Activated T-helper 1 cell treated with anti-CD3 and anti-CD28 coated beads, Interleukin-12 subunit alpha, Interleukin-12 subunit beta, Interleukin-2, Interleukin-4 antibody, amounts not matched to agents 30 ng/mL and 10 ng/mL and 1 ng/mL, durations not matched to agents 14 hours and 24 hours and 36 hours (primary cell): ENCODE data around the gene ZNRF3. TPM values are rescaled to one million over a fixed set of nuclear protein-coding genes. Genes with fewer than 3 reads are reported as not detected.

Source experiments
- DNase-seq: peaks from one replicate; pipeline ENCODE4 v3.0.0; 2021; ENCODE audit warnings: low spot score
- H3K27ac Mint-ChIP-seq: one replicate; pipeline ENCODE4 v1.8.0; 2021; ENCODE audit warnings: mild to moderate bottlenecking, mixed read lengths
- H3K27me3 Mint-ChIP-seq: one replicate; pipeline ENCODE4 v1.8.0; 2022; ENCODE audit warnings: mild to moderate bottlenecking, moderate library complexity, mixed read lengths; ENCODE audit not compliant: insufficient read depth
- H3K36me3 Mint-ChIP-seq: one replicate; pipeline ENCODE4 v1.8.0; 2021; ENCODE audit warnings: low read depth, mixed read lengths
- H3K4me1 Mint-ChIP-seq: one replicate; pipeline ENCODE4 v1.8.0; 2021; ENCODE audit warnings: low read depth, mixed read lengths
- H3K4me3 Mint-ChIP-seq: one replicate; pipeline ENCODE4 v1.8.0; 2021; ENCODE audit warnings: mild to moderate bottlenecking, moderate library complexity, mixed read lengths
- H3K9me3 Mint-ChIP-seq: one replicate; pipeline ENCODE4 v1.8.0; 2021; ENCODE audit warnings: mixed read lengths
- intact Hi-C: fragments of 100-400 bp; cut with micrococcal nuclease; formaldehyde crosslinking; loops from one replicate; pipeline ENCODE4 v1.15.1; 2024
- total RNA-seq: library from RNA; stranded (reverse); gene quantifications from 2 replicates; pipeline ENCODE4 v1.2.3, GENCODE V29; 2022

The ZNRF3 gene
- total RNA-seq, 1 donor from 2014 or later = 2.1 TPM

GRCh38 chr22:28931844-28932567, 48.6 kb downstream of the ZNRF3 start:
- no peaks in the 10 kb centered on the region for H3K4me1 Mint-ChIP-seq
- intact Hi-C loops = no loop called here

GRCh38 chr22:28933321-28933720, 49.9 kb downstream of the ZNRF3 start:
- intact Hi-C loops = no loop called here
- no peaks in the 10 kb centered on the region for H3K9me3 Mint-ChIP-seq
- H3K36me3 Mint-ChIP-seq = no peaks in the 10 kb centered on the region
- H3K27ac Mint-ChIP-seq = no peak overlapping the region
- peaks cover 62% of the 10 kb centered on the region for H3K27me3 Mint-ChIP-seq
- H3K4me1 Mint-ChIP-seq = no peaks in the 10 kb centered on the region
- H3K4me3 Mint-ChIP-seq = no peak overlapping the region
- no peak for DNase-seq

More at GRCh38 chr22:28931844-28932567, 48.6 kb downstream of the ZNRF3 start:
- Mint-ChIP-seq H3K9me3 (no peaks in the 10 kb centered on the region), H3K4me3 (no peak overlapping the region), H3K27ac (no peak overlapping the region), H3K27me3 (peaks cover 62% of the 10 kb centered on the region), H3K36me3 (no peaks in the 10 kb centered on the region)
- DNase-seq = no peak

GRCh38 chr22:28934026-28934425, 50.7 kb downstream of the ZNRF3 start:
- Mint-ChIP-seq H3K36me3 (no peaks in the 10 kb centered on the region), H3K27ac (no peak overlapping the region), H3K4me3 (no peak overlapping the region), H3K9me3 (no peaks in the 10 kb centered on the region), H3K4me1 (no peaks in the 10 kb centered on the region), H3K27me3 (peaks cover 62% of the 10 kb centered on the region)
- DNase-seq = no peak
- intact Hi-C loops = no loop called here

GRCh38 chr22:28935140-28935539, 51.8 kb downstream of the ZNRF3 start:
- H3K27me3 Mint-ChIP-seq = peaks cover 69% of the 10 kb centered on the region
- no peaks in the 10 kb centered on the region for H3K4me1 Mint-ChIP-seq
- no peak for DNase-seq
- H3K4me3 Mint-ChIP-seq = no peak overlapping the region
- no peak overlapping the region for H3K27ac Mint-ChIP-seq
- no peaks in the 10 kb centered on the region for H3K9me3 Mint-ChIP-seq
- intact Hi-C loops = no loop called here
- H3K36me3 Mint-ChIP-seq = no peaks in the 10 kb centered on the region

GRCh38 chr22:28935713-28936112, 52.3 kb downstream of the ZNRF3 start:
- Mint-ChIP-seq H3K9me3 (no peaks in the 10 kb centered on the region), H3K4me1 (no peaks in the 10 kb centered on the region), H3K27ac (no peak overlapping the region), H3K27me3 (peaks cover 67% of the 10 kb centered on the region), H3K4me3 (no peak overlapping the region), H3K36me3 (no peaks in the 10 kb centered on the region)
- DNase-seq = no peak
- intact Hi-C loops = no loop called here

GRCh38 chr22:28936200-28936599, 52.8 kb downstream of the ZNRF3 start:
- DNase-seq = no peak
- H3K9me3 Mint-ChIP-seq = no peaks in the 10 kb centered on the region
- no peaks in the 10 kb centered on the region for H3K36me3 Mint-ChIP-seq
- H3K27ac Mint-ChIP-seq = no peak overlapping the region
- no peaks in the 10 kb centered on the region for H3K4me1 Mint-ChIP-seq
- H3K27me3 Mint-ChIP-seq = peaks cover 67% of the 10 kb centered on the region
- intact Hi-C loops = no loop called here
- no peak overlapping the region for H3K4me3 Mint-ChIP-seq

GRCh38 chr22:28937206-28938025, 54.0 kb downstream of the ZNRF3 start:
- H3K27me3 Mint-ChIP-seq = peaks cover 65% of the 10 kb centered on the region
- DNase-seq = no peak
- H3K9me3 Mint-ChIP-seq = no peaks in the 10 kb centered on the region
- no peak overlapping the region for H3K27ac Mint-ChIP-seq
- H3K4me3 Mint-ChIP-seq = no peak overlapping the region
- H3K36me3 Mint-ChIP-seq = no peaks in the 10 kb centered on the region
- intact Hi-C loops = no loop called here
- H3K4me1 Mint-ChIP-seq = no peaks in the 10 kb centered on the region

- Mint-ChIP-seq H3K4me3 (no peak overlapping the region), H3K27ac (no peak overlapping the region), H3K4me1 (no peaks in the 10 kb centered on the region), H3K36me3 (no peaks in the 10 kb centered on the region), H3K9me3 (no peaks in the 10 kb centered on the region), H3K27me3 (peaks cover 60% of the 10 kb centered on the region)
- intact Hi-C loops = no loop called here
- DNase-seq = no peak
Measured at GRCh38 chr22:28938286-28938833, 55.0 kb downstream of the ZNRF3 start.

- H3K4me1 Mint-ChIP-seq = no peaks in the 10 kb centered on the region
- H3K27ac Mint-ChIP-seq = no peak overlapping the region
- H3K27me3 Mint-ChIP-seq = peaks cover 59% of the 10 kb centered on the region
- no peak overlapping the region for H3K4me3 Mint-ChIP-seq
- DNase-seq = no peak
- H3K36me3 Mint-ChIP-seq = no peaks in the 10 kb centered on the region
- intact Hi-C loops = no loop called here
- H3K9me3 Mint-ChIP-seq = no peaks in the 10 kb centered on the region
Measured at GRCh38 chr22:28939394-28939793, 56.0 kb downstream of the ZNRF3 start.

GRCh38 chr22:28939932-28940331, 56.6 kb downstream of the ZNRF3 start:
- intact Hi-C loops = no loop called here

GRCh38 chr22:28940441-28940840, 57.1 kb downstream of the ZNRF3 start:
- H3K27me3 Mint-ChIP-seq = peaks cover 60% of the 10 kb centered on the region
- no peaks in the 10 kb centered on the region for H3K36me3 Mint-ChIP-seq
- no peaks in the 10 kb centered on the region for H3K9me3 Mint-ChIP-seq
- intact Hi-C loops = no loop called here
- H3K4me1 Mint-ChIP-seq = no peaks in the 10 kb centered on the region
- DNase-seq = no peak
- H3K4me3 Mint-ChIP-seq = no peak overlapping the region
- H3K27ac Mint-ChIP-seq = no peak overlapping the region

More at GRCh38 chr22:28939932-28940331, 56.6 kb downstream of the ZNRF3 start:
- H3K4me1 Mint-ChIP-seq = no peaks in the 10 kb centered on the region
- no peaks in the 10 kb centered on the region for H3K9me3 Mint-ChIP-seq
- no peaks in the 10 kb centered on the region for H3K36me3 Mint-ChIP-seq
- no peak for DNase-seq
- no peak overlapping the region for H3K27ac Mint-ChIP-seq
- peaks cover 60% of the 10 kb centered on the region for H3K27me3 Mint-ChIP-seq
- no peak overlapping the region for H3K4me3 Mint-ChIP-seq

GRCh38 chr22:28942333-28942732, 59.0 kb downstream of the ZNRF3 start:
- H3K27me3 Mint-ChIP-seq = peaks cover 62% of the 10 kb centered on the region
- H3K27ac Mint-ChIP-seq = no peak overlapping the region
- H3K9me3 Mint-ChIP-seq = peaks cover 16% of the 10 kb centered on the region
- DNase-seq = no peak
- intact Hi-C loops = no loop called here
- no peaks in the 10 kb centered on the region for H3K4me1 Mint-ChIP-seq
- H3K36me3 Mint-ChIP-seq = peaks cover 4% of the 10 kb centered on the region
- H3K4me3 Mint-ChIP-seq = no peak overlapping the region
